ENCODE data around the gene FBXO36. TPM values are rescaled to one million over a fixed set of nuclear protein-coding genes. Genes with fewer than 3 reads are reported as not detected.

FBXO36 gene
- total and polyA plus RNA-seq, 2 of the 8 experiments (the other 6 are each of a cell fraction or from before 2014, with no cell fraction given): 3.4 TPM

DNA sequence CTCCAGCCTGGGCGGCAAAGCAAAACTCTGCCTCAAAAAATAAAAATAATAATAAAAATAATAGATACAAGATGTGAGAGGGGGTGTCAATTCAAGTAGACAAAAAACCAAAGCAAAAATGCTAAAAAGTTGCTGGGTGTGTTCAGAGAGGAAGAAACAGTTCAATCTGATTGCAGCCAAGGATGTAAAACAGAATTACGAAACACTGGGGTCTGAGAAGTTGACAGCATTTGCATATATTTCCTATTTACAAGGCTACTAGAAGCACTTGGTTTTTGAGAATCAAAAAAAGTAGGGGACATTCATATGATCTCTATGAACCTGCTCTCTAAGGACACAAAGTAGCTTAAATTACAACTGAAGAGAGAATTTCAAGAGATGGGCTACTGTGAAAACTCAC, 8.1 kb upstream of the FBXO36 start:
- Histone ChIP-seq H2BK20ac (ENCODE audit: low read length) (no peak overlapping the region), H2BK120ac (replicated peaks; ENCODE audit: low read depth, low read length) (no peak overlapping the region), H3K4me1 (replicated peaks in 1 of 4; ENCODE audit: control insufficient read depth in 3 of 4, insufficient read depth in 4 of 4, low read length in 3 of 4) (peaks cover 0 to 3% (median 1%) of the 10 kb centered on the region in 4 experiments; a peak in 2 of 7 replicates), H3K9me3 (ENCODE audit: insufficient read depth in 2 of 2, low read depth in 1 of 2, low read length in 1 of 2) (no peaks in the 10 kb centered on the region), H3K27me3 (replicated peaks in 1 of 4; ENCODE audit: control insufficient read depth in 3 of 4, extremely low read depth in 1 of 4, insufficient read depth in 3 of 4, low read length in 3 of 4) (no peaks in the 10 kb centered on the region), H3K4me3 (ENCODE audit: extremely low read depth in 1 of 4, insufficient read depth in 2 of 4, low read depth in 3 of 4, low read length in 4 of 4) (no peak overlapping the region), H3K56ac (replicated peaks; ENCODE audit: insufficient read length, low read depth, low read length) (no peak overlapping the region), H3K14ac (ENCODE audit: insufficient read length) (no peak overlapping the region), H3K18ac (ENCODE audit: extremely low read depth, low read length) (no peak overlapping the region), H4K5ac (ENCODE audit: insufficient read length, low read depth, low read length) (no peak overlapping the region), H2BK5ac (ENCODE audit: low read depth, low read length) (no peak overlapping the region), H4K8ac (ENCODE audit: extremely low read depth, insufficient read depth, low read length) (no peak overlapping the region), H2BK12ac (ENCODE audit: low read depth, low read length) (no peak overlapping the region), H4K91ac (replicated peaks; ENCODE audit: insufficient read length, low read length) (no peak overlapping the region), H3K79me2 (ENCODE audit: control insufficient read depth in 1 of 2, insufficient read depth in 2 of 2, low read length in 2 of 2) (peaks cover 21 to 99% of the 10 kb centered on the region in 2 experiments), H3K23ac (ENCODE audit: insufficient read length) (no peak overlapping the region), H4K20me1 (replicated peaks in 1 of 2; ENCODE audit: control insufficient read depth in 1 of 2, insufficient read depth in 2 of 2, low read length in 2 of 2) (peaks cover 6 to 11% of the 10 kb centered on the region in 2 experiments), H2AFZ (ENCODE audit: low read length) (no peak overlapping the region), H3K4me2 (ENCODE audit: insufficient read depth in 1 of 2, low read depth in 2 of 2, low read length in 2 of 2) (no peak overlapping the region), H3K36me3 (ENCODE audit: control insufficient read depth in 2 of 4, insufficient read depth in 4 of 4, low read length in 3 of 4) (peaks cover 0 to 4% (median 0%) of the 10 kb centered on the region in 4 experiments; a peak in 1 of 8 replicates), H3K4ac (replicated peaks; ENCODE audit: insufficient read length, low read depth, low read length) (no peak overlapping the region), H2AK5ac (ENCODE audit: low read depth, low read length) (no peak overlapping the region), H3K79me1 (ENCODE audit: low read depth, low read length) (no peaks in the 10 kb centered on the region; the same call in 1 of the 2 replicates), H2BK15ac (ENCODE audit: low read length) (no peak overlapping the region), H3K27ac (ENCODE audit: low read depth, low read length) (no peak overlapping the region), H3K23me2 (ENCODE audit: low read depth, low read length) (no peaks in the 10 kb centered on the region), H3K9ac (replicated peaks in 1 of 4; ENCODE audit: extremely low read depth in 1 of 4, low read depth in 3 of 4, low read length in 3 of 4) (no peak overlapping the region)
- 97% methylated on average over 2 of the region's 2 CpGs; no CpG with 5 or more reads in 1 of the 2 experiments for WGBS, 2 experiments (ENCODE audit: extremely low coverage in 1 of 2, insufficient coverage in 1 of 2, insufficient read length in 1 of 2, insufficient replicate concordance in 2 of 2, low coverage in 1 of 2, low lambda C conversion rate in 2 of 2, missing lambda C conversion rate in 1 of 2)
- DNase-seq (ENCODE audit: low read depth in 1 of 2, low spot score in 2 of 2): no peak
- TF ChIP-seq SIN3A (conservative IDR thresholded peaks at IDR 0.05 in 1 of 2, IDR thresholded peaks at IDR 0.05 in 1 of 2; ENCODE audit: low read depth in 1 of 2, low read length in 2 of 2) (no peak), TAF7 (optimal IDR thresholded peaks at IDR 0.05; ENCODE audit: borderline replicate concordance, low read depth, low read length) (no peak), MAFK (IDR thresholded peaks at IDR 0.05; ENCODE audit: low read depth, low read length) (no peak), KDM1A (IDR thresholded peaks at IDR 0.05; ENCODE audit: borderline replicate concordance, low read length) (no peak), RAD21 (IDR thresholded peaks at IDR 0.05 in 1 of 2, conservative IDR thresholded peaks at IDR 0.05 in 1 of 2; ENCODE audit: low read depth in 2 of 2, low read length in 2 of 2) (no peak), BCL11A (IDR thresholded peaks at IDR 0.05; ENCODE audit: low read depth in 2 of 2, low read length in 2 of 2) (no peak), CHD2 (IDR thresholded peaks at IDR 0.05; ENCODE audit: low read length) (no peak)
- ChIA-PET CTCF (ENCODE audit: partially characterized antibody) (interaction anchor here (1.2 kb wide), 1 partner anchor 80 kb away, joined by 4 read pairs; no protein-coding TSS in a partner anchor), POLR2A (ENCODE audit: partially characterized antibody) (no interaction called here)
- no peak for FAIRE-seq
